Pancreas (tissue), 10 donors: Measurements from ENCODE around the gene TRNAU1AP. TPM values are rescaled to one million over a fixed set of nuclear protein-coding genes. Genes with fewer than 3 reads are reported as not detected.
"Not testable (repeated sequence)": the region's sequence is repeated elsewhere in the genome, so short reads cannot be mapped to it uniquely, and the experiment has no call there.

Experiments
- ATAC-seq, 4 donors: fragments of 200-7000 bp; cut with Tn5 transposase; one replicate each; pipeline versions ENCODE4 v1.8.0 to v1.9.1; 2020; ENCODE audit warnings: mild to moderate bottlenecking in 4 of 4, moderate library complexity in 4 of 4
- DNase-seq, 6 donors: peaks; one replicate each; pipeline ENCODE4 v3.0.0-alpha.2; 2020
- FAIRE-seq: peaks from 2 replicates; lab custom pipeline; 2012; peaks lifted over from hg19 to GRCh38; lab: Jason Lieb, UNC
- H3K27ac ChIP-seq, 4 donors: fragments of 200-600 bp; sonication (generic); 1 replicate in 3 of 4; 2 replicates in 1 of 4; pipeline versions ENCODE4 v1.5.0 to v1.8.0; 2020
- H3K27me3 ChIP-seq, 4 donors: fragments of 200-600 bp; one replicate each; pipeline ENCODE4 v1.8.0; 2021
- H3K36me3 ChIP-seq, 3 donors: fragments of 200-600 bp; sonication (generic) in 1 of 3; one replicate each; pipeline versions ENCODE4 v1.5.0 to v1.8.0; 2020 to 2021
- H3K4me1 ChIP-seq, 3 donors: fragments of 200-600 bp; one replicate each; pipeline ENCODE4 v1.8.0; 2021
- H3K4me3 ChIP-seq, 4 donors: fragments of 200-600 bp; sonication (generic) in 2 of 4; one replicate each; pipeline versions ENCODE4 v1.5.0 to v1.8.0; 2020 to 2021
- H3K9me3 ChIP-seq, 4 donors: fragments of 200-600 bp; one replicate each; pipeline ENCODE4 v1.8.0; 2021
- WGBS, 2 donors: extraction: QIAGEN DNeasy Blood & Tissue Kit; methylation state at CpG; one replicate each; pipeline ENCODE4 v1.1.7; 2013; 5-methylcytosine and 5-hydroxymethylcytosine counted together
- intact Hi-C, 3 donors: fragments of 100-400 bp; cut with DNase I; formaldehyde crosslinking; loops; one replicate each; pipeline versions ENCODE4 v1.11.1 to v1.14.2; 2022
- polyA plus RNA-seq, 2 donors: library from polyadenylated mRNA; stranded (reverse); fragments of 200-250 nt; gene quantifications; one replicate each; pipeline ENCODE4 v1.2.3, GENCODE V29; 2013
- total RNA-seq, 6 donors: library from RNA; stranded (reverse); fragmentation: NEBNext Ultra II Directional in 4 of 6; extraction: Animal tissue kit (Norgen Biotek cat#: 25700) in 4 of 6; gene quantifications; one replicate each; pipeline versions ENCODE4 v1.2.1 to v1.2.4, GENCODE V29; 2021 to 2023
- TF ChIP-seq, protein P1 (sequence below), 4 donors: fragments of 200-600 bp; sonication (generic) in 3 of 4; IDR thresholded peaks; one replicate each; pipeline versions ENCODE4 v1.5.0 to v1.8.0; 2021; ENCODE audit warnings: antibody characterized with exemption in 4 of 4
- donor health status: healthy with polysubstance abuse.
- donor health status: DM: no; HTN: no; CAD: no; lungs with moderate emphysema.
- donor health status: DM: no; HTN: no; CAD: no.
- donor health status: control.
- donor health status: control.
- donor health status: Bipolar disorder and iron deficiency.
- donor health status: DM: yes; HTN: yes; CAD: no.
- donor health status: DM: no; HTN: no; CAD: no.
- donor health status: DM: no; HTN: no; CAD: no.
- donor health status: DM: yes; HTN: yes; CAD: no.

The TRNAU1AP gene
- total and polyA plus RNA-seq, 8 donors: 5.5 to 17.8 (median 10.5) TPM

DNA sequence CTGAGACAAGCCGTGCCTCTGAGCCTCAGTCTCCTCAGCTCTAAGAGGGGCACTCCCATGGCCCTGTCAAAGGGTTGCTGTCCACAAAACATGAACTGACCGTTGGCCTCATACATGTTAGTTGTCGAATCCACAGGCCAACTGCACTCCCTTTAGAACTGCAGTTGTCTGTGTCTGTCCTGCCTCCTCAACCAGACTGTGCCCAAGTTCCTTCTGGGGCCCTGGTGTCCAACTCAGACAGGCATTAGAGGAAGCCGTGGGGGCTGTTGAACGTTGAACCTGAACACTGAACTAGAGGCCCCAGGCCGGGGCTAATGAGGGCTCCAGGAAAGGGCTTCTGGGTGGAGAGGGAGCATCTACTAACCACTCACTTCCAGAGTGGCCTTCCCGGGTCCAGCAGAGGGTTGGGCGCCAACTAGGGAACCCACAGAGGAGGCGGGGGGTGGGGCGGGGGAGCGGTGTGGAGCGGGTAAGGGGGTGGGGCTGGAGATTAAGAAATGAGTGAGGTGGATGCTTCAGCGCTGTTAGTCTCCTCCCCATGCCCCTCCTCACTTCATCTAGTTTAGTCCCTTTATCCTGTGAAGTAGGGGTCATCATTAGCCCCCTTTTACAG is 38.9 kb downstream of the TRNAU1AP start, which contains the start of gene RAB42:
RAB42 (plus strand) TSS at position 558 of the 613 bp plus-strand sequence. CDS start 247 bp downstream, outside the sequence.
- DNase-seq (peak in 2 of 6 donors; percentile 24 to 37), FAIRE-seq (no peak), ATAC-seq (peak; percentile 52 to 70 (median 54))
- peak within 1 kb of the TSS in 1 of 4 donors; percentile 19 for H3K27ac ChIP-seq
- no peaks in the 10 kb centered on the region for H3K27me3 ChIP-seq
- TF ChIP-seq, protein P1, sequence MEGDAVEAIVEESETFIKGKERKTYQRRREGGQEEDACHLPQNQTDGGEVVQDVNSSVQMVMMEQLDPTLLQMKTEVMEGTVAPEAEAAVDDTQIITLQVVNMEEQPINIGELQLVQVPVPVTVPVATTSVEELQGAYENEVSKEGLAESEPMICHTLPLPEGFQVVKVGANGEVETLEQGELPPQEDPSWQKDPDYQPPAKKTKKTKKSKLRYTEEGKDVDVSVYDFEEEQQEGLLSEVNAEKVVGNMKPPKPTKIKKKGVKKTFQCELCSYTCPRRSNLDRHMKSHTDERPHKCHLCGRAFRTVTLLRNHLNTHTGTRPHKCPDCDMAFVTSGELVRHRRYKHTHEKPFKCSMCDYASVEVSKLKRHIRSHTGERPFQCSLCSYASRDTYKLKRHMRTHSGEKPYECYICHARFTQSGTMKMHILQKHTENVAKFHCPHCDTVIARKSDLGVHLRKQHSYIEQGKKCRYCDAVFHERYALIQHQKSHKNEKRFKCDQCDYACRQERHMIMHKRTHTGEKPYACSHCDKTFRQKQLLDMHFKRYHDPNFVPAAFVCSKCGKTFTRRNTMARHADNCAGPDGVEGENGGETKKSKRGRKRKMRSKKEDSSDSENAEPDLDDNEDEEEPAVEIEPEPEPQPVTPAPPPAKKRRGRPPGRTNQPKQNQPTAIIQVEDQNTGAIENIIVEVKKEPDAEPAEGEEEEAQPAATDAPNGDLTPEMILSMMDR (IDR thresholded peaks at IDR 0.05): no peak
- peak within 1 kb of the TSS; percentile 20 to 61 (median 40) for H3K4me3 ChIP-seq
- no peaks in the 10 kb centered on the region for H3K36me3 ChIP-seq
- 37 to 65% methylated on average over 6 to 13 of the region's 13 CpGs for WGBS, 2 donors
- H3K4me1 ChIP-seq: no peaks in the 10 kb centered on the region
- H3K9me3 ChIP-seq: no peaks in the 10 kb centered on the region
- intact Hi-C loops: no loop called here

DNA sequence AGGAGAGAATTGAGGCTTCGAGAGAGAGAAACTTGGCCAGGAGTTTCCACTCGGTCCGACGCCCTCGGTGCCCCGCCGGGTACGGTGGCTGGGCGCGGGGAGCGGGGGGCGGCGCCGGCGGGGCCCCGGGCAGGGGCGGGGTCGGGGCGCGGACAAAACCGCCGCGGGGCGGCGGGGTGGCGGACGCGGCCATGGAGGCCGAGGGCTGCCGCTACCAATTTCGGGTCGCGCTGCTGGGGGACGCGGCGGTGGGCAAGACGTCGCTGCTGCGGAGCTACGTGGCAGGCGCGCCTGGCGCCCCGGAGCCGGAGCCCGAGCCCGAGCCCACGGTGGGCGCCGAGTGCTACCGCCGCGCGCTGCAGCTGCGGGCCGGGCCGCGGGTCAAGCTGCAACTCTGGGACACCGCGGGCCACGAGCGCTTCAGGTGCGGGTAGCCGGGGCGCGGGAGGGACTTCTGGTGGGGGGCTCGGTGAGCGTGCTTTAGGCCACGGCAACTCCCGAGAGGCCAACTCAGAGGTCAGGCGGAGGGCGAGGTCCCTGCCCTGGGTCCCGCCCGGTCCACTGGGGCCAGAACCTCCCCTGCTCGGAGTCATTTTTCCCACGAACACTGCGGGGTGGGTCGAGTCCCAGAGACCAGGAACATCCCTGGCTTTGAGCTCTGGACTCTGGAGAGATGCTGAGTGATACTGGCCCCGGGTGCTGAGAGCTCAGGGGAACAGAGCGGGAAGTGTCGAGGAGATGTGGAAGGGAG is 39.6 kb downstream of the TRNAU1AP start:
- ATAC-seq (peak; percentile 59 to 75 (median 70)), FAIRE-seq (no peak), DNase-seq (peak in 2 of 6 donors; percentile 56 to 67)
- Histone ChIP-seq H3K27me3 (no peaks in the 10 kb centered on the region), H3K27ac (no peak overlapping the region), H3K4me3 (peak overlapping the region; percentile 20 to 61 (median 40)), H3K4me1 (no peaks in the 10 kb centered on the region), H3K36me3 (no peaks in the 10 kb centered on the region), H3K9me3 (no peaks in the 10 kb centered on the region)
- TF ChIP-seq, protein P1 (IDR thresholded peaks at IDR 0.05): no peak
- intact Hi-C loops: no loop called here
- 4 to 6% methylated on average over 52 to 81 of the region's 81 CpGs for WGBS, 2 donors

GRCh38 chr1:28593988-28594356 is 41.1 kb downstream of the TRNAU1AP start:
- H3K4me3 ChIP-seq, FAIRE-seq, H3K27me3 ChIP-seq, H3K4me1 ChIP-seq, H3K36me3 ChIP-seq, DNase-seq, intact Hi-C loops, ATAC-seq, H3K9me3 ChIP-seq: not testable (repeated sequence)
- H3K27ac ChIP-seq: peak overlapping the region in 1 of 4 donors; percentile 19
- WGBS, 2 donors: 87 to 89% methylated on average over 3 of the region's 3 CpGs

- FAIRE-seq, H3K4me1 ChIP-seq, H3K36me3 ChIP-seq, H3K27me3 ChIP-seq, intact Hi-C loops, H3K9me3 ChIP-seq, H3K4me3 ChIP-seq: not testable (repeated sequence)
- 66 to 69% methylated on average over 7 of the region's 7 CpGs for WGBS, 2 donors
- peak in 2 of 4 donors; percentile 19 to 44 for ATAC-seq
- DNase-seq: peak in 1 of 6 donors; percentile 19
- peak overlapping the region in 1 of 4 donors; percentile 8 for H3K27ac ChIP-seq
These were observed 42.0 kb downstream of the TRNAU1AP start for GRCh38 chr1:28594686-28595411.

- Histone ChIP-seq H3K27ac (no peak overlapping the region), H3K4me3 (no peak overlapping the region), H3K9me3 (no peaks in the 10 kb centered on the region), H3K4me1 (no peaks in the 10 kb centered on the region), H3K27me3 (no peaks in the 10 kb centered on the region), H3K36me3 (no peaks in the 10 kb centered on the region)
- 92 to 98% methylated on average over 10 of the region's 10 CpGs for WGBS, 2 donors
- no peak for FAIRE-seq
- DNase-seq: no peak
- intact Hi-C loops: no loop called here
- no peak for ATAC-seq
- TF ChIP-seq, protein P1 (IDR thresholded peaks at IDR 0.05): no peak
These were observed 42.7 kb downstream of the TRNAU1AP start for GRCh38 chr1:28595412-28596191.

- H3K4me3 ChIP-seq, intact Hi-C loops, ATAC-seq, H3K4me1 ChIP-seq, H3K27me3 ChIP-seq, H3K9me3 ChIP-seq, H3K27ac ChIP-seq, DNase-seq, FAIRE-seq, H3K36me3 ChIP-seq: not testable (repeated sequence)
- WGBS, 2 donors: 98% methylated on average over 11 of the region's 11 CpGs
These were observed 43.4 kb downstream of the TRNAU1AP start for GRCh38 chr1:28596276-28596675.
